Measurements from ENCODE around the gene TTN. TPM values are rescaled to one million over a fixed set of nuclear protein-coding genes. Genes with fewer than 3 reads are reported as not detected.

TTN gene
- total RNA-seq, 1 experiment from 2014 or later, result 0.24 TPM

DNA sequence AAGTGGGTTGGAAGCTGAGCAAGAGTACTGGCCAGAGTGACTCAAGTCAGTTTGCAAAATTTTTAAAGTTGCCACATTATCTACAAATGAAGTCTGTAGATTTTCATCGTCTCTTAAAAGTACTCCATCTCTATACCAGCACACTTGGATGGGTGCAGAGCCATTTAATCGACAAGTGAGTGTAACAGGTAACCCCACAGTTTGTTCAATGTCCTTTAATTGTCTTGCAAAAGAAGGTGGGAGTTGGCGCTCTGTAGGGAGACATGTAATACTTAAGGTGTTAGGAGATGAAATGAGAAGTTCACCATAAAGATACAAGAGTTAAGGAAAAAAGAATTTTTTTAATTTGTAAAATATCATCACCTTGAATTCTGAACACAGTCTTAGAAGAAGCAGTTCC, 84.9 kb downstream of the TTN start:
- Mint-ChIP-seq H3K4me1 (ENCODE audit: low read depth, unreplicated experiment) (peaks cover 20% of the 10 kb centered on the region), H3K9me3 (ENCODE audit: low read depth, unreplicated experiment) (no peaks in the 10 kb centered on the region), H3K27me3 (ENCODE audit: unreplicated experiment) (peaks cover 81% of the 10 kb centered on the region), H3K36me3 (ENCODE audit: insufficient read depth, unreplicated experiment) (no peaks in the 10 kb centered on the region), H3K27ac (ENCODE audit: unreplicated experiment) (no peak overlapping the region), H3K4me3 (ENCODE audit: low read depth, unreplicated experiment) (no peak overlapping the region)
- intact Hi-C loops (cut with micrococcal nuclease; ENCODE audit: unreplicated experiment), result no loop called here
- DNase-seq, result no peak
- TF ChIP-seq, protein P1, sequence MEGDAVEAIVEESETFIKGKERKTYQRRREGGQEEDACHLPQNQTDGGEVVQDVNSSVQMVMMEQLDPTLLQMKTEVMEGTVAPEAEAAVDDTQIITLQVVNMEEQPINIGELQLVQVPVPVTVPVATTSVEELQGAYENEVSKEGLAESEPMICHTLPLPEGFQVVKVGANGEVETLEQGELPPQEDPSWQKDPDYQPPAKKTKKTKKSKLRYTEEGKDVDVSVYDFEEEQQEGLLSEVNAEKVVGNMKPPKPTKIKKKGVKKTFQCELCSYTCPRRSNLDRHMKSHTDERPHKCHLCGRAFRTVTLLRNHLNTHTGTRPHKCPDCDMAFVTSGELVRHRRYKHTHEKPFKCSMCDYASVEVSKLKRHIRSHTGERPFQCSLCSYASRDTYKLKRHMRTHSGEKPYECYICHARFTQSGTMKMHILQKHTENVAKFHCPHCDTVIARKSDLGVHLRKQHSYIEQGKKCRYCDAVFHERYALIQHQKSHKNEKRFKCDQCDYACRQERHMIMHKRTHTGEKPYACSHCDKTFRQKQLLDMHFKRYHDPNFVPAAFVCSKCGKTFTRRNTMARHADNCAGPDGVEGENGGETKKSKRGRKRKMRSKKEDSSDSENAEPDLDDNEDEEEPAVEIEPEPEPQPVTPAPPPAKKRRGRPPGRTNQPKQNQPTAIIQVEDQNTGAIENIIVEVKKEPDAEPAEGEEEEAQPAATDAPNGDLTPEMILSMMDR (IDR thresholded peaks at IDR 0.05; ENCODE audit: unreplicated experiment), result no peak
- no TSS peak for BruUV-seq (replicated peaks)
- CTCF ChIA-PET, result no interaction called here

DNA sequence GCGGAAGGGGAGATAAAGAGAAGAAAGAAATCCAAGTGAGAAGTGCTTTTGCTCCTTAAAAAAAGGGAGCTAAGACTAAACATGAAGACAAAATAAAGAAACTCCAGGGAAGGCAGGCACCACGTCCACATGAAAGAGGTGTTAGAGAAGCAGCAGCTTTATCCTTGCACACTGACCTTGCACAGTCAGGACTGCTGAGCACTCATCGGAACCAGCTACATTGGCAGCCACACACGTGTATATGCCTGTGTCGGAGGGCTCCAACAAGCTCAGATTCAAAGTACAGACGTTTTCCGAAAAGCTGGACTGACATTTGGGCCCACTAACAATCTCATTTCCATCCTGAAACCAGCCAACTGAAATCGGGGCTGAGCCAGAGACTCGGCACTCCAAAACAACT, 88.2 kb downstream of the TTN start:
- CTCF ChIA-PET, result no interaction called here
- intact Hi-C loops (cut with micrococcal nuclease; ENCODE audit: unreplicated experiment), result no loop called here
- Mint-ChIP-seq H3K27ac (ENCODE audit: unreplicated experiment) (no peak overlapping the region), H3K9me3 (ENCODE audit: low read depth, unreplicated experiment) (no peaks in the 10 kb centered on the region), H3K36me3 (ENCODE audit: insufficient read depth, unreplicated experiment) (no peaks in the 10 kb centered on the region), H3K4me1 (ENCODE audit: low read depth, unreplicated experiment) (peaks cover 10% of the 10 kb centered on the region), H3K27me3 (ENCODE audit: unreplicated experiment) (peaks cover 84% of the 10 kb centered on the region), H3K4me3 (ENCODE audit: low read depth, unreplicated experiment) (no peak overlapping the region)
- DNase-seq, result no peak
- TF ChIP-seq, protein P1 (IDR thresholded peaks at IDR 0.05; ENCODE audit: unreplicated experiment), result no peak
- no TSS peak for BruUV-seq (replicated peaks)

DNA sequence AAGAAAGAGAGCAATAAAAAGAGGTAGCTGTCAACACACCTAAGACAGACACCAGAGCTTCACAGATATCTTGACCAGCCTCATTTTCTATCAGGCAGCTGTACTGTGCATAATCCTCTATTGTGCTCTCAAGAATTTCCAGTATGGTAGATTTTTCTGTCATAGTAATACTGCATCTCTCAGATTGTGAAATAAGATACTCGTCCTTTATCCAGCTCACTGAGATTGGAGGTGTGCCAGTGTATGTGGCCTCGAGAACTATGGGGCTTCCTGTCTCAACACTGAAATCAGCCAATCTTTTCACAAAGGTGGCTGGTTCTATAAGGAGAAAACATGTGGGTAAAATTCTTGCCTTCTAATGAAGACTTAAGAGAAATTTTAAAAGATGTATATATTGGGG, 88.9 kb downstream of the TTN start:
- Mint-ChIP-seq H3K9me3 (ENCODE audit: low read depth, unreplicated experiment) (no peaks in the 10 kb centered on the region), H3K27me3 (ENCODE audit: unreplicated experiment) (peaks cover 84% of the 10 kb centered on the region), H3K27ac (ENCODE audit: unreplicated experiment) (no peak overlapping the region), H3K4me1 (ENCODE audit: low read depth, unreplicated experiment) (peaks cover 3% of the 10 kb centered on the region), H3K4me3 (ENCODE audit: low read depth, unreplicated experiment) (no peak overlapping the region), H3K36me3 (ENCODE audit: insufficient read depth, unreplicated experiment) (no peaks in the 10 kb centered on the region)
- CTCF ChIA-PET, result no interaction called here
- no peak for DNase-seq
- BruUV-seq (replicated peaks), result no TSS peak
- TF ChIP-seq, protein P1 (IDR thresholded peaks at IDR 0.05; ENCODE audit: unreplicated experiment), result no peak
- intact Hi-C loops (cut with micrococcal nuclease; ENCODE audit: unreplicated experiment), result no loop called here

DNA sequence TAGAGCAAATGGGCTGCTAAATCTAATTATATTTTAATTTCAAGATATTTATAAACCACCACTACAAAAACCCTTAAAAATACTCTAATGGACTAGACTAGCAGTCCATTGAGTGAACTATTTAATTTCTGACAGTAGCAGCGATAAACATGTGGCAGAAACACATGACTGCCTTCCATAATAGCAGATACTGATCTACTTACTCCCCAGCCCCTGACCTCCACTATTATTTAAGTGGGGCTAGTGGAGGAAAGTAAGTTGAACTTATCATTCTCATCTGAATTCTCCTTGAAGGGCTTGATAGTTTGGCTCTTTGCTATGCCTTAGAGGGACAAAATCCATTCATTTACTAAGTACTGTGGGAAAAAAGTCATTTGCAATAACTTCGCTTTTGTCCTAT, 90.8 kb downstream of the TTN start:
- no peaks in the 10 kb centered on the region for H3K36me3 Mint-ChIP-seq (ENCODE audit: insufficient read depth, unreplicated experiment)
- TF ChIP-seq, protein P1 (IDR thresholded peaks at IDR 0.05; ENCODE audit: unreplicated experiment), result no peak
- CTCF ChIA-PET, result no interaction called here
- H3K27me3 Mint-ChIP-seq (ENCODE audit: unreplicated experiment), result peaks cover 73% of the 10 kb centered on the region
- BruUV-seq (replicated peaks), result no TSS peak
- intact Hi-C loops (cut with micrococcal nuclease; ENCODE audit: unreplicated experiment), result no loop called here
- H3K9me3 Mint-ChIP-seq (ENCODE audit: low read depth, unreplicated experiment), result no peaks in the 10 kb centered on the region
- no peak overlapping the region for H3K27ac Mint-ChIP-seq (ENCODE audit: unreplicated experiment)
- H3K4me3 Mint-ChIP-seq (ENCODE audit: low read depth, unreplicated experiment), result no peak overlapping the region
- DNase-seq, result no peak
- H3K4me1 Mint-ChIP-seq (ENCODE audit: low read depth, unreplicated experiment), result no peaks in the 10 kb centered on the region

DNA sequence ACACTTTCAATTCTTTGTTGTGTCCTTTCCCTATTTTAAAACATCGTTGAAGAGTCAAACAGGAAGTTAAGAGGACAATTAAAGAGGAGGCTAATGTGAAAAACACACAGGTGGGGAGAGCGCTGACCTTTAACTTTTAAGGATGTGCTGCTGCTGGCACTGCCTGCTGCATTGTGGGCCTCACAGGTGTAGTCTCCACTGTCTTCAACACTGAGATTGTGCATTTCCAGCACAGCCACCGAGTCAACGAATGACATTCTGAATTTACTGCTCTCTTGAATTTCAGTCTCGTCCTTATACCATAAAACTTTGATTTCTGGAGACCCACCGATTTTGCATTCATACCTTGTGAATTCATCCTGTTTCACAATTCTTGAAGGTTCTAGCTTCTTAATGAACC, 91.9 kb downstream of the TTN start:
- DNase-seq, result no peak
- Mint-ChIP-seq H3K27ac (ENCODE audit: unreplicated experiment) (no peak overlapping the region), H3K36me3 (ENCODE audit: insufficient read depth, unreplicated experiment) (no peaks in the 10 kb centered on the region), H3K9me3 (ENCODE audit: low read depth, unreplicated experiment) (no peaks in the 10 kb centered on the region), H3K4me1 (ENCODE audit: low read depth, unreplicated experiment) (no peaks in the 10 kb centered on the region), H3K4me3 (ENCODE audit: low read depth, unreplicated experiment) (no peak overlapping the region), H3K27me3 (ENCODE audit: unreplicated experiment) (peaks cover 68% of the 10 kb centered on the region)
- CTCF ChIA-PET, result no interaction called here
- TF ChIP-seq, protein P1 (IDR thresholded peaks at IDR 0.05; ENCODE audit: unreplicated experiment), result no peak
- intact Hi-C loops (cut with micrococcal nuclease; ENCODE audit: unreplicated experiment), result no loop called here
- BruUV-seq (replicated peaks), result no TSS peak

Measured in Calu3 (cell line).